GM18951 (cell line): ENCODE data around the gene LNPEP.

Experiments used
- POLR2A ChIP-seq: IDR thresholded peaks from 4 replicates; pipeline ENCODE4 v1.6.1; 2011; ENCODE audit warnings: mild to moderate bottlenecking; ENCODE audit not compliant: insufficient read length, insufficient read depth; ENCODE audit errors: extremely low read depth
- in situ Hi-C: fragments of 300-500 bp; cut with MboI; formaldehyde crosslinking; loops from one replicate; pipeline ENCODE4 v1.12.0; 2022; ENCODE audit warnings: low sequenced_read_pairs, mixed read lengths, inconsistent platforms; ENCODE audit not compliant: unreplicated experiment

The LNPEP gene

GRCh38 chr5:97010606-97011005 lies 74.7 kb downstream of the LNPEP start:
- TF ChIP-seq POLR2A, result no peak
- in situ Hi-C loops, result no loop called here

GRCh38 chr5:97011567-97011966 lies 75.7 kb downstream of the LNPEP start:
- in situ Hi-C loops, result no loop called here
- TF ChIP-seq POLR2A, result no peak

GRCh38 chr5:97019435-97020117 lies 83.7 kb downstream of the LNPEP start:
- TF ChIP-seq POLR2A, result no peak
- in situ Hi-C loops, result no loop called here

GRCh38 chr5:97021416-97021815 lies 85.5 kb downstream of the LNPEP start:
- TF ChIP-seq POLR2A, result no peak
- in situ Hi-C loops, result no loop called here

GRCh38 chr5:97022898-97023297 lies 87.0 kb downstream of the LNPEP start:
- in situ Hi-C loops, result no loop called here
- no peak for TF ChIP-seq POLR2A

- in situ Hi-C loops, result no loop called here
- no peak for TF ChIP-seq POLR2A
These were observed 90.8 kb downstream of the LNPEP start for GRCh38 chr5:97026721-97027120.

- in situ Hi-C loops, result no loop called here
- TF ChIP-seq POLR2A, result no peak
These were observed 101.9 kb downstream of the LNPEP start for GRCh38 chr5:97037819-97038218.

GRCh38 chr5:97041239-97041638 lies 105.4 kb downstream of the LNPEP start:
- no peak for TF ChIP-seq POLR2A
- in situ Hi-C loops, result no loop called here

- in situ Hi-C loops, result no loop called here
These were observed 107.1 kb downstream of the LNPEP start for GRCh38 chr5:97042996-97043395.

GRCh38 chr5:97043511-97043910 lies 107.6 kb downstream of the LNPEP start:
- TF ChIP-seq POLR2A, result no peak
- in situ Hi-C loops, result no loop called here

More at GRCh38 chr5:97042996-97043395, 107.1 kb downstream of the LNPEP start:
- no peak for TF ChIP-seq POLR2A

GRCh38 chr5:97044052-97044451 lies 108.2 kb downstream of the LNPEP start:
- no peak for TF ChIP-seq POLR2A
- in situ Hi-C loops, result no loop called here

GRCh38 chr5:97046270-97046982 lies 110.5 kb downstream of the LNPEP start:
- in situ Hi-C loops, result no loop called here
- TF ChIP-seq POLR2A, result no peak

GRCh38 chr5:97047076-97047475 lies 111.2 kb downstream of the LNPEP start:
- in situ Hi-C loops, result no loop called here
- TF ChIP-seq POLR2A, result no peak

GRCh38 chr5:97049175-97049574 lies 113.3 kb downstream of the LNPEP start:
- TF ChIP-seq POLR2A, result no peak
- in situ Hi-C loops, result no loop called here
